ENCODE measurements around the gene PPP6C.
A peak's percentile ranks its signal among the peaks of the same experiment; 100 is the strongest.
"Not testable (repeated sequence)": the region's sequence is repeated elsewhere in the genome, so short reads cannot be mapped to it uniquely, and the experiment has no call there.

Gene PPP6C

GRCh38 chr9:125172031-125172755, 17.4 kb downstream of the PPP6C start:
- Histone ChIP-seq H3K4me1 (ENCODE audit: control extremely low read depth in 1 of 4, control insufficient read depth in 4 of 4, insufficient read depth in 4 of 4, low read length in 3 of 4) (peaks cover 5 to 17% (median 11%) of the 10 kb centered on the region in 4 experiments), H3K9me3 (ENCODE audit: control extremely low read depth in 1 of 5, control insufficient read depth in 4 of 5, insufficient read depth in 2 of 5, low read depth in 1 of 5, low read length in 4 of 5) (no peaks in the 10 kb centered on the region), H3K4me3 (ENCODE audit: control insufficient read depth in 1 of 7, extremely low read depth in 1 of 7, insufficient read depth in 4 of 7, low read depth in 2 of 7, low read length in 6 of 7) (peak overlapping the region in 3 of 7 experiments; percentile 13 to 38 (median 36)), H3K27me3 (replicated peaks in 2 of 5; ENCODE audit: control insufficient read depth in 4 of 5, insufficient read depth in 5 of 5, low read length in 4 of 5) (no peaks in the 10 kb centered on the region), H3K36me3 (ENCODE audit: control insufficient read depth in 4 of 4, insufficient read depth in 4 of 4, low read length in 3 of 4) (peaks cover 3 to 18% (median 10%) of the 10 kb centered on the region in 4 experiments), H3K27ac (ENCODE audit: insufficient read depth in 1 of 2, low read depth in 1 of 2, low read length in 2 of 2, poor library complexity in 1 of 2, severe bottlenecking in 2 of 2) (peak overlapping the region in 1 of 2 experiments; percentile 30)
- WGBS (ENCODE audit: insufficient coverage) = 20% methylated on average over 5 of the region's 6 CpGs
- peak; percentile 27 to 80 (median 68) for DNase-seq
- POLR2A ChIA-PET = no interaction called here
- CTCF ChIA-PET = no interaction called here

- ChIA-PET POLR2A (no interaction called here), CTCF (interaction anchor here (0.7 kb wide), 1 partner anchor 15 kb away, joined by 3 read pairs; no protein-coding TSS in a partner anchor)
- Histone ChIP-seq H3K27me3 (replicated peaks in 2 of 5; ENCODE audit: control insufficient read depth in 4 of 5, insufficient read depth in 5 of 5, low read length in 4 of 5) (no peaks in the 10 kb centered on the region), H3K4me1 (ENCODE audit: control extremely low read depth in 1 of 4, control insufficient read depth in 4 of 4, insufficient read depth in 4 of 4, low read length in 3 of 4) (peaks cover 5 to 14% (median 11%) of the 10 kb centered on the region in 4 experiments), H3K36me3 (ENCODE audit: control insufficient read depth in 4 of 4, insufficient read depth in 4 of 4, low read length in 3 of 4) (peaks cover 4 to 21% (median 12%) of the 10 kb centered on the region in 4 experiments), H3K27ac (ENCODE audit: insufficient read depth in 1 of 2, low read depth in 1 of 2, low read length in 2 of 2, poor library complexity in 1 of 2, severe bottlenecking in 2 of 2) (no peak overlapping the region), H3K4me3 (ENCODE audit: control insufficient read depth in 1 of 7, extremely low read depth in 1 of 7, insufficient read depth in 4 of 7, low read depth in 2 of 7, low read length in 6 of 7) (no peak overlapping the region), H3K9me3 (ENCODE audit: control extremely low read depth in 1 of 5, control insufficient read depth in 4 of 5, insufficient read depth in 2 of 5, low read depth in 1 of 5, low read length in 4 of 5) (no peaks in the 10 kb centered on the region)
- DNase-seq = no peak
These were observed 19.7 kb downstream of the PPP6C start for GRCh38 chr9:125169895-125170294.

GRCh38 chr9:125166762-125167161, 22.8 kb downstream of the PPP6C start:
- H3K9me3 ChIP-seq (ENCODE audit: control extremely low read depth in 1 of 5, control insufficient read depth in 4 of 5, insufficient read depth in 2 of 5, low read depth in 1 of 5, low read length in 4 of 5) = no peaks in the 10 kb centered on the region
- peaks cover 2 to 21% (median 12%) of the 10 kb centered on the region in 4 experiments for H3K36me3 ChIP-seq (ENCODE audit: control insufficient read depth in 4 of 4, insufficient read depth in 4 of 4, low read length in 3 of 4)

GRCh38 chr9:125162891-125163290, 26.7 kb downstream of the PPP6C start:
- POLR2A ChIA-PET; DNase-seq; H3K4me3 ChIP-seq (ENCODE audit: control insufficient read depth in 1 of 7, extremely low read depth in 1 of 7, insufficient read depth in 4 of 7, low read depth in 2 of 7, low read length in 6 of 7); H3K9me3 ChIP-seq (ENCODE audit: control extremely low read depth in 1 of 5, control insufficient read depth in 4 of 5, insufficient read depth in 2 of 5, low read depth in 1 of 5, low read length in 4 of 5); H3K27me3 ChIP-seq (replicated peaks in 2 of 5; ENCODE audit: control insufficient read depth in 4 of 5, insufficient read depth in 5 of 5, low read length in 4 of 5); H3K27ac ChIP-seq (ENCODE audit: insufficient read depth in 1 of 2, low read depth in 1 of 2, low read length in 2 of 2, poor library complexity in 1 of 2, severe bottlenecking in 2 of 2); CTCF ChIA-PET; H3K4me1 ChIP-seq (ENCODE audit: control extremely low read depth in 1 of 4, control insufficient read depth in 4 of 4, insufficient read depth in 4 of 4, low read length in 3 of 4): not testable (repeated sequence)
- H3K36me3 ChIP-seq (ENCODE audit: control insufficient read depth in 4 of 4, insufficient read depth in 4 of 4, low read length in 3 of 4) = peaks cover 2 to 11% (median 7%) of the 10 kb centered on the region in 4 experiments
- 100% methylated on average over 3 of the region's 6 CpGs for WGBS (ENCODE audit: insufficient coverage)

More at GRCh38 chr9:125166762-125167161, 22.8 kb downstream of the PPP6C start:
- Histone ChIP-seq H3K4me1 (ENCODE audit: control extremely low read depth in 1 of 4, control insufficient read depth in 4 of 4, insufficient read depth in 4 of 4, low read length in 3 of 4) (peaks cover 0 to 2% (median 0%) of the 10 kb centered on the region in 4 experiments), H3K4me3 (ENCODE audit: control insufficient read depth in 1 of 7, extremely low read depth in 1 of 7, insufficient read depth in 4 of 7, low read depth in 2 of 7, low read length in 6 of 7) (no peak overlapping the region), H3K27me3 (replicated peaks in 2 of 5; ENCODE audit: control insufficient read depth in 4 of 5, insufficient read depth in 5 of 5, low read length in 4 of 5) (no peaks in the 10 kb centered on the region), H3K27ac (ENCODE audit: insufficient read depth in 1 of 2, low read depth in 1 of 2, low read length in 2 of 2, poor library complexity in 1 of 2, severe bottlenecking in 2 of 2) (no peak overlapping the region)
- ChIA-PET POLR2A (interaction anchor here (0.7 kb wide), 1 partner anchor 217 kb away, joined by 9 read pairs; no protein-coding TSS in a partner anchor), CTCF (interaction anchor here (1.6 kb wide), 1 partner anchor 16 kb away, joined by 4 read pairs; no protein-coding TSS in a partner anchor)
- WGBS (ENCODE audit: insufficient coverage) = 100% methylated on average over 1 of the region's 2 CpGs
- DNase-seq = no peak

GRCh38 chr9:125161284-125161918, 28.2 kb downstream of the PPP6C start:
- 94% methylated on average over 2 of the region's 3 CpGs for WGBS (ENCODE audit: insufficient coverage)
- ChIA-PET CTCF (no interaction called here), POLR2A (no interaction called here)
- H3K36me3 ChIP-seq (ENCODE audit: control insufficient read depth in 4 of 4, insufficient read depth in 4 of 4, low read length in 3 of 4) = peaks cover 3 to 17% (median 6%) of the 10 kb centered on the region in 4 experiments
- H3K4me1 ChIP-seq (ENCODE audit: control extremely low read depth in 1 of 4, control insufficient read depth in 4 of 4, insufficient read depth in 4 of 4, low read length in 3 of 4) = no peaks in the 10 kb centered on the region
- no peaks in the 10 kb centered on the region for H3K9me3 ChIP-seq (ENCODE audit: control extremely low read depth in 1 of 5, control insufficient read depth in 4 of 5, insufficient read depth in 2 of 5, low read depth in 1 of 5, low read length in 4 of 5)
- H3K27ac ChIP-seq (ENCODE audit: insufficient read depth in 1 of 2, low read depth in 1 of 2, low read length in 2 of 2, poor library complexity in 1 of 2, severe bottlenecking in 2 of 2) = no peak overlapping the region
- DNase-seq = no peak
- H3K27me3 ChIP-seq (replicated peaks in 2 of 5; ENCODE audit: control insufficient read depth in 4 of 5, insufficient read depth in 5 of 5, low read length in 4 of 5) = no peaks in the 10 kb centered on the region
- no peak overlapping the region for H3K4me3 ChIP-seq (ENCODE audit: control insufficient read depth in 1 of 7, extremely low read depth in 1 of 7, insufficient read depth in 4 of 7, low read depth in 2 of 7, low read length in 6 of 7)

- ChIA-PET CTCF (no interaction called here), POLR2A (no interaction called here)
- no peaks in the 10 kb centered on the region for H3K4me1 ChIP-seq (ENCODE audit: control extremely low read depth in 1 of 4, control insufficient read depth in 4 of 4, insufficient read depth in 4 of 4, low read length in 3 of 4)
- no peak for DNase-seq
- no peak overlapping the region for H3K4me3 ChIP-seq (ENCODE audit: control insufficient read depth in 1 of 7, extremely low read depth in 1 of 7, insufficient read depth in 4 of 7, low read depth in 2 of 7, low read length in 6 of 7)
- no peak overlapping the region for H3K27ac ChIP-seq (ENCODE audit: insufficient read depth in 1 of 2, low read depth in 1 of 2, low read length in 2 of 2, poor library complexity in 1 of 2, severe bottlenecking in 2 of 2)
- H3K9me3 ChIP-seq (ENCODE audit: control extremely low read depth in 1 of 5, control insufficient read depth in 4 of 5, insufficient read depth in 2 of 5, low read depth in 1 of 5, low read length in 4 of 5) = no peaks in the 10 kb centered on the region
- peaks cover 2 to 17% (median 5%) of the 10 kb centered on the region in 4 experiments for H3K36me3 ChIP-seq (ENCODE audit: control insufficient read depth in 4 of 4, insufficient read depth in 4 of 4, low read length in 3 of 4)
- no peaks in the 10 kb centered on the region for H3K27me3 ChIP-seq (replicated peaks in 2 of 5; ENCODE audit: control insufficient read depth in 4 of 5, insufficient read depth in 5 of 5, low read length in 4 of 5)
These were observed 28.9 kb downstream of the PPP6C start for GRCh38 chr9:125160750-125161149.

GRCh38 chr9:125156551-125156950, 33.1 kb downstream of the PPP6C start:
- WGBS (ENCODE audit: insufficient coverage) = 100% methylated on average over 2 of the region's 2 CpGs
- DNase-seq = no peak
- no peak overlapping the region for H3K27ac ChIP-seq (ENCODE audit: insufficient read depth in 1 of 2, low read depth in 1 of 2, low read length in 2 of 2, poor library complexity in 1 of 2, severe bottlenecking in 2 of 2)
- H3K36me3 ChIP-seq (ENCODE audit: control insufficient read depth in 4 of 4, insufficient read depth in 4 of 4, low read length in 3 of 4) = peaks cover 15 to 46% (median 25%) of the 10 kb centered on the region in 4 experiments
- H3K4me3 ChIP-seq (ENCODE audit: control insufficient read depth in 1 of 7, extremely low read depth in 1 of 7, insufficient read depth in 4 of 7, low read depth in 2 of 7, low read length in 6 of 7) = no peak overlapping the region
- no peaks in the 10 kb centered on the region for H3K9me3 ChIP-seq (ENCODE audit: control extremely low read depth in 1 of 5, control insufficient read depth in 4 of 5, insufficient read depth in 2 of 5, low read depth in 1 of 5, low read length in 4 of 5)
- no peaks in the 10 kb centered on the region for H3K4me1 ChIP-seq (ENCODE audit: control extremely low read depth in 1 of 4, control insufficient read depth in 4 of 4, insufficient read depth in 4 of 4, low read length in 3 of 4)
- ChIA-PET CTCF (interaction anchor here (1.3 kb wide), 1 partner anchor 13 kb away, joined by 5 read pairs; the partner anchor contains the start of gene SCAI), POLR2A (no interaction called here)
- no peaks in the 10 kb centered on the region for H3K27me3 ChIP-seq (replicated peaks in 2 of 5; ENCODE audit: control insufficient read depth in 4 of 5, insufficient read depth in 5 of 5, low read length in 4 of 5)

Measured in common myeloid progenitor, CD34-positive (primary cell).